Neuronal stem cell (in vitro differentiated cells): ENCODE results near the gene HORMAD1.

Experiments used
- DNase-seq: peaks from one replicate; pipeline ENCODE4 v3.0.0-alpha.2; 2013; ENCODE audit warnings: low spot score
- H2AFZ ChIP-seq: one replicate; pipeline ENCODE4 v1.6.1; 2013; ENCODE audit warnings: mild to moderate bottlenecking, low read length, inconsistent platforms
- H2AK5ac ChIP-seq: 2 replicates; pipeline ENCODE4 v1.6.1; 2013; ENCODE audit warnings: low read depth, mild to moderate bottlenecking, inconsistent platforms, low read length, moderate library complexity, mixed read lengths
- H2BK120ac ChIP-seq: 2 replicates; pipeline ENCODE4 v1.6.1; 2013; ENCODE audit warnings: low read depth, mild to moderate bottlenecking, inconsistent platforms, low read length, moderate library complexity, mixed read lengths
- H2BK12ac ChIP-seq: one replicate; pipeline ENCODE4 v1.6.1; 2013; ENCODE audit warnings: low read length, inconsistent platforms
- H2BK15ac ChIP-seq: 2 replicates; pipeline ENCODE4 v1.6.1; 2013; ENCODE audit warnings: mild to moderate bottlenecking, low read length, inconsistent platforms, mixed read lengths
- H2BK5ac ChIP-seq: one replicate; pipeline ENCODE4 v1.6.1; 2013; ENCODE audit warnings: inconsistent platforms, mild to moderate bottlenecking, low read length, moderate library complexity
- H3K14ac ChIP-seq: one replicate; pipeline ENCODE4 v1.6.1; 2013; ENCODE audit warnings: low read length, inconsistent platforms
- H3K18ac ChIP-seq: 2 replicates; pipeline ENCODE4 v1.6.1; 2013; ENCODE audit warnings: low read length, inconsistent platforms
- H3K23ac ChIP-seq: 2 replicates; pipeline ENCODE4 v1.6.1; 2013; ENCODE audit warnings: low read depth, mild to moderate bottlenecking, mixed read lengths, low read length, inconsistent platforms; ENCODE audit not compliant: poor library complexity
- H3K27ac ChIP-seq: replicated peaks from 3 replicates; pipeline ENCODE4 v1.5.1; 2013; ENCODE audit warnings: low read length, inconsistent platforms
- H3K27me3 ChIP-seq, 3 experiments: 2 replicates each; pipeline ENCODE4 v1.6.1; 2013; ENCODE audit warnings: low read length in 3 of 3, mild to moderate bottlenecking in 2 of 3, inconsistent platforms in 1 of 3, low read depth in 1 of 3, mixed read lengths in 1 of 3, moderate library complexity in 1 of 3; ENCODE audit not compliant: control insufficient read depth in 3 of 3, insufficient read depth in 3 of 3
- H3K36me3 ChIP-seq, 2 donors: replicated peaks in 1 of 2; 2 replicates each; pipeline ENCODE4 v1.6.1; 2013; ENCODE audit warnings: low read length in 2 of 2; ENCODE audit not compliant: control insufficient read depth in 2 of 2, insufficient read depth in 2 of 2
- H3K4ac ChIP-seq: 2 replicates; pipeline ENCODE4 v1.6.1; 2013; ENCODE audit warnings: inconsistent platforms, mild to moderate bottlenecking, low read length, moderate library complexity
- H3K4me1 ChIP-seq, 2 donors: 1 replicate in 1 of 2; 2 replicates in 1 of 2; pipeline ENCODE4 v1.6.1; 2013; ENCODE audit warnings: low read length in 2 of 2, low read depth in 1 of 2; ENCODE audit not compliant: control insufficient read depth in 2 of 2, insufficient read depth in 1 of 2
- H3K4me2 ChIP-seq: one replicate; pipeline ENCODE4 v1.6.1; 2013; ENCODE audit warnings: mild to moderate bottlenecking, low read length, inconsistent platforms; ENCODE audit not compliant: insufficient read depth, poor library complexity, severe bottlenecking
- H3K4me3 ChIP-seq, 2 donors: 2 replicates each; pipeline ENCODE4 v1.5.1; 2013; ENCODE audit warnings: low read length in 2 of 2, mild to moderate bottlenecking in 2 of 2, inconsistent platforms in 1 of 2, moderate library complexity in 1 of 2
- H3K79me1 ChIP-seq: one replicate; pipeline ENCODE4 v1.6.1; 2013; ENCODE audit warnings: low read depth, mild to moderate bottlenecking, inconsistent platforms, low read length, moderate library complexity
- H3K9ac ChIP-seq: one replicate; pipeline ENCODE4 v1.6.1; 2013; ENCODE audit warnings: mild to moderate bottlenecking, low read depth, low read length, inconsistent platforms; ENCODE audit not compliant: poor library complexity
- H3K9me3 ChIP-seq, 2 donors: replicated peaks in 1 of 2; 2 replicates each; pipeline versions ENCODE3 to v1.6.1; 2013; ENCODE audit warnings: low read length in 2 of 2, mild to moderate bottlenecking in 2 of 2, inconsistent platforms in 1 of 2, low read depth in 1 of 2, mixed read lengths in 1 of 2, moderate library complexity in 1 of 2; ENCODE audit not compliant: control insufficient read depth in 2 of 2, insufficient read depth in 1 of 2
- H4K8ac ChIP-seq: one replicate; pipeline ENCODE4 v1.6.1; 2013; ENCODE audit warnings: low read depth, mild to moderate bottlenecking, inconsistent platforms, low read length, moderate library complexity
- H4K91ac ChIP-seq: one replicate; pipeline ENCODE4 v1.6.1; 2013; ENCODE audit warnings: low read length, low read depth, mild to moderate bottlenecking, inconsistent platforms; ENCODE audit not compliant: poor library complexity
- WGBS, 2 donors: extraction: QIAGEN DNeasy Blood & Tissue Kit; methylation state at CpG; one replicate each; pipeline ENCODE4 v1.1.7; 2013; ENCODE audit warnings: missing lambda C conversion rate in 2 of 2, mixed read lengths in 1 of 2; ENCODE audit not compliant: insufficient read length in 2 of 2, insufficient replicate concordance in 1 of 2; ENCODE audit errors: extremely low coverage in 2 of 2; 5-methylcytosine and 5-hydroxymethylcytosine counted together

HORMAD1 gene

GRCh38 chr1:150764617-150765101, 44.0 kb upstream of the HORMAD1 start:
- H3K36me3 ChIP-seq = no peaks in the 10 kb centered on the region
- H4K8ac ChIP-seq = no peak overlapping the region
- H3K79me1 ChIP-seq = no peaks in the 10 kb centered on the region
- no peaks in the 10 kb centered on the region for H3K4me1 ChIP-seq
- no peak overlapping the region for H2AK5ac ChIP-seq
- H3K4me2 ChIP-seq = no peak overlapping the region
- no peak overlapping the region for H2BK5ac ChIP-seq
- H2BK120ac ChIP-seq = no peak overlapping the region
- no peak overlapping the region for H3K4ac ChIP-seq
- H3K18ac ChIP-seq = no peak overlapping the region
- no peak overlapping the region for H3K4me3 ChIP-seq
- DNase-seq = no peak
- no peak overlapping the region for H3K27ac ChIP-seq
- H3K9me3 ChIP-seq = no peaks in the 10 kb centered on the region
- H4K91ac ChIP-seq = no peak overlapping the region
- H3K27me3 ChIP-seq = no peaks in the 10 kb centered on the region
- no peak overlapping the region for H3K14ac ChIP-seq
- no peak overlapping the region for H2BK12ac ChIP-seq
- no CpG with 5 or more reads among the region's 2 CpGs for WGBS, 2 donors
- no peak overlapping the region for H2AFZ ChIP-seq
- no peak overlapping the region for H2BK15ac ChIP-seq
- H3K9ac ChIP-seq = no peak overlapping the region
- H3K23ac ChIP-seq = no peak overlapping the region

- no peak overlapping the region for H2AFZ ChIP-seq
- H3K18ac ChIP-seq = no peak overlapping the region
- DNase-seq = no peak
- H3K36me3 ChIP-seq = no peaks in the 10 kb centered on the region
- WGBS, 2 donors = no CpG with 5 or more reads among the region's 3 CpGs
- no peak overlapping the region for H3K14ac ChIP-seq
- H3K4me2 ChIP-seq = no peak overlapping the region
- H3K9ac ChIP-seq = no peak overlapping the region
- no peak overlapping the region for H4K91ac ChIP-seq
- H3K27ac ChIP-seq = no peak overlapping the region
- no peaks in the 10 kb centered on the region for H3K9me3 ChIP-seq
- H3K79me1 ChIP-seq = no peaks in the 10 kb centered on the region
- H3K4me1 ChIP-seq = no peaks in the 10 kb centered on the region
- H2BK15ac ChIP-seq = no peak overlapping the region
- H2BK5ac ChIP-seq = no peak overlapping the region
- no peak overlapping the region for H3K23ac ChIP-seq
- H4K8ac ChIP-seq = no peak overlapping the region
- H3K4ac ChIP-seq = no peak overlapping the region
- no peak overlapping the region for H2BK120ac ChIP-seq
- no peak overlapping the region for H2BK12ac ChIP-seq
- no peaks in the 10 kb centered on the region for H3K27me3 ChIP-seq
- H2AK5ac ChIP-seq = no peak overlapping the region
- no peak overlapping the region for H3K4me3 ChIP-seq
These were observed 42.3 kb upstream of the HORMAD1 start for GRCh38 chr1:150763018-150763417.

GRCh38 chr1:150762552-150762951, 41.9 kb upstream of the HORMAD1 start:
- Histone ChIP-seq H3K79me1 (no peaks in the 10 kb centered on the region), H3K9me3 (no peaks in the 10 kb centered on the region), H3K4ac (no peak overlapping the region), H3K4me1 (no peaks in the 10 kb centered on the region), H2BK5ac (no peak overlapping the region), H2AK5ac (no peak overlapping the region), H3K14ac (no peak overlapping the region), H3K23ac (no peak overlapping the region), H3K4me3 (no peak overlapping the region), H4K91ac (no peak overlapping the region), H2BK15ac (no peak overlapping the region), H3K36me3 (no peaks in the 10 kb centered on the region), H3K4me2 (no peak overlapping the region), H3K27ac (no peak overlapping the region), H2BK120ac (no peak overlapping the region), H3K9ac (no peak overlapping the region), H2AFZ (no peak overlapping the region), H4K8ac (no peak overlapping the region), H2BK12ac (no peak overlapping the region), H3K18ac (no peak overlapping the region), H3K27me3 (no peaks in the 10 kb centered on the region)
- no peak for DNase-seq
- WGBS, 2 donors = no CpG with 5 or more reads among the region's 2 CpGs

GRCh38 chr1:150761801-150762200, 41.1 kb upstream of the HORMAD1 start:
- Histone ChIP-seq H3K14ac (no peak overlapping the region), H2BK12ac (no peak overlapping the region), H3K27me3 (no peaks in the 10 kb centered on the region), H3K79me1 (no peaks in the 10 kb centered on the region), H2AFZ (no peak overlapping the region), H2BK5ac (no peak overlapping the region), H3K4me2 (no peak overlapping the region), H3K4me3 (no peak overlapping the region), H3K9me3 (no peaks in the 10 kb centered on the region), H2BK120ac (no peak overlapping the region), H3K27ac (no peak overlapping the region), H3K4ac (no peak overlapping the region), H3K4me1 (no peaks in the 10 kb centered on the region), H3K18ac (no peak overlapping the region), H3K23ac (no peak overlapping the region), H2AK5ac (no peak overlapping the region), H3K36me3 (no peaks in the 10 kb centered on the region), H2BK15ac (no peak overlapping the region), H4K8ac (no peak overlapping the region), H4K91ac (no peak overlapping the region), H3K9ac (no peak overlapping the region)
- no peak for DNase-seq
- no CpG with 5 or more reads among the region's 1 CpG for WGBS, 2 donors
